ENCODE measurements around the gene CST4. TPM values are rescaled to one million over a fixed set of nuclear protein-coding genes. Genes with fewer than 3 reads are reported as not detected.

CST4 gene, protein sequence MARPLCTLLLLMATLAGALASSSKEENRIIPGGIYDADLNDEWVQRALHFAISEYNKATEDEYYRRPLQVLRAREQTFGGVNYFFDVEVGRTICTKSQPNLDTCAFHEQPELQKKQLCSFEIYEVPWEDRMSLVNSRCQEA
- not detected in 2 replicates for total RNA-seq

DNA sequence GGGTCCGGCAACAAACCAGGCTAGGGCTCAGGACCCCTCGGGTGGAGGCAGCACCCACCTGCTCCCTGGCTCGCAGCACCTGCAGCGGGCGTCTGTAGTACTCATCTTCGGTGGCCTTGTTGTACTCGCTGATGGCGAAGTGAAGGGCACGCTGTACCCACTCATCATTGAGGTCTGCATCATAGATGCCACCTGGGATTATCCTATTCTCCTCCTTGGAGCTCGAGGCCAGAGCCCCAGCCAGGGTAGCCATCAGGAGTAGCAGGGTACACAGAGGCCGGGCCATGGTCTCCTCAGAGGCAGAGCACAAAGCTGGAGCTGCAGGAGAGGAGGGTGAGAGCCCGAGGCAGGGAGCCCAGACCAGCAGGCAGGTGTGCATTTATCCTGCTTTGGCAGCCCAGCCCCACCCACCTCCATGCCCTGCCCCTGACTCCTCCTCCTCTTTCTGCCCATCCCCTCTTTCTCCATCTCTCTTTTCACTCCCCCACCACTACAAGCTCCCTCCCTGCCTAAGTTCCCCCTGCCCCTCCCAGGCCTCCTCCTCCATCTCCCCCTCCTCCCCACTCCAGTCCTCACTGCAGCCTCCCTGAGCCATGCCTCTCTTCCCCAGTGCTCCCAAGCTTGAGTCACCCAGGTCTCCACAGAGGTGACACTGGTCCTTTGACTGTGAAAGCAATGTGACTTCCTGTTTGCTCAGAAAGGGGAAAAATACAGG is at the start of gene CST4:
TSS of gene CST4 (minus strand) at position 355 of the 715 bp plus-strand sequence. CDS start at position 286, 69 bp downstream.

DNA sequence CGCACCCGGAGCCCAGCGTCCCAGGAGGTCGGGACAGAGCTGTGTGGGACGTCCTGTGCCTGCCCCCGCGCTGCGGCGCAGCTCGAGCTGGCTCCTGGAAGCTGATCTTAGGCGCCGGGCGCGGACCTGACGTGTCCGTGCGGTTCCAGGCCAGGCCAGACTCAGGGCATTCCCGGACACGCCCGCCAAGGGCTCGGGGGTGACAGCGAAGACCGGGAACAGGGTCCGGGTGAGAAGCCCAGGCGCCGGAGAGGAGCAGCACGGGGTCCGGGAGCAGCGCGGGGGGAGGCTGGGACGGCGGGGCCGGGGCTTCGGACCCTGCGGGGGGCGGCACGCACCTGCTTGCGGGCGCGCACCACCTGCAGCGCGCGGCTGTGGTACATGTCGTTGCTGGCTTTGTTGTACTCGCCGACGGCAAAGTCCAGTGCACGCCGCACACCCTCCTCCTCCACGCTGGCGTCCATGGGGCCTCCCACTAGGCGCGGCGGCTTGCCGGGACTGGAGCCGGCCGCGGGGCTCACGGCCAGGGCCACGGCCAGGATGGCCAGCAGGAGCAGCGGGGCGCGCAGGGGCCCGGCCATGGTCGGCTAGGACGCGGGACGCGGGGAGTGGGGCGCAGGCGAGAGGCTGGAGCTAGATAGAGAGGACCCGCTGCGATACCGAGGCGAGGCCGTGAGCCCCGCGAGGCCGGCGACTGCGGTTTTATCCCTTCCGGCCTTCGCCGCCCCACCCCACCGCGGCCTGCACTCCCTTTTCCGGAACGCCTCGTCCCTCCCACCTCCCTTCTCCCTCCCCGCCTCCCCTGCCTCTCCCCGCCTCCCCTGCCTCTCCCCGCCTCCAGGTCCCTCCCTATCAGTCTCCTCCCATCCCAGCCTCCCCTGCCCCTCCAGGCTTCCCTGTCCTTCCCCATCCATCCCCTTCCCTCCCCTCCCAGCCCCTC is 51.3 kb downstream of the CST4 start, which contains the start of gene CST3:
TSS of gene CST3 (minus strand) at position 674 of the 940 bp plus-strand sequence. CDS start at position 581, 93 bp downstream.

Small RNAs within 50 kb of the gene (small RNA-seq; reads per million reads assigned to genes)
- gene CST2P1: not detected

Other genes starting within 250 kb of the CST4 start
- gene CSTL1, start 249.4 kb downstream of the CST4 start, total RNA-seq: not detected in 2 replicates
- not detected in 2 replicates for gene CST11, start 236.2 kb downstream of the CST4 start, total RNA-seq
- gene CST8, start 197.9 kb downstream of the CST4 start, total RNA-seq: not detected in 2 replicates
- gene CST9L, start 120.6 kb downstream of the CST4 start, total RNA-seq: not detected in 2 replicates
- not detected in 2 replicates for gene CST9, start 83.1 kb downstream of the CST4 start, total RNA-seq
- 111 and 120 TPM in 2 replicates for gene CST3, start 51.1 kb downstream of the CST4 start, total RNA-seq
- not detected in 2 replicates for gene CST1, start 61.9 kb upstream of the CST4 start, total RNA-seq
- not detected in 2 replicates for gene CST2, start 137.7 kb upstream of the CST4 start, total RNA-seq
- not detected in 2 replicates for gene CST5, start 190.7 kb upstream of the CST4 start, total RNA-seq